NB4 (cell line): ENCODE data around the gene TRERF1.

Experiments
- DNase-seq: peaks from one replicate; pipeline ENCODE4 v3.0.0; 2010; ENCODE audit warnings: low read depth
- H3K4me3 ChIP-seq: one replicate; pipeline ENCODE4 v1.5.1; 2011; ENCODE audit warnings: mild to moderate bottlenecking, low read depth, low read length, moderate library complexity
- MYC ChIP-seq: IDR thresholded peaks from 2 replicates; pipeline ENCODE4 v1.6.1; 2011; ENCODE audit warnings: low read depth, low read length
- POLR2A ChIP-seq: IDR thresholded peaks from 2 replicates; pipeline ENCODE4 v1.6.1; 2011; ENCODE audit warnings: mild to moderate bottlenecking; ENCODE audit not compliant: insufficient read length; ENCODE audit errors: extremely low read depth
- TF ChIP-seq, protein P1 (sequence below): IDR thresholded peaks from 2 replicates; pipeline ENCODE4 v1.6.1; 2011; ENCODE audit warnings: low read depth, low read length
- TF ChIP-seq, protein P2 (sequence below): IDR thresholded peaks from one replicate; pipeline ENCODE4 v1.5.1; 2012; ENCODE audit warnings: low read depth, low read length

TRERF1 gene

DNA sequence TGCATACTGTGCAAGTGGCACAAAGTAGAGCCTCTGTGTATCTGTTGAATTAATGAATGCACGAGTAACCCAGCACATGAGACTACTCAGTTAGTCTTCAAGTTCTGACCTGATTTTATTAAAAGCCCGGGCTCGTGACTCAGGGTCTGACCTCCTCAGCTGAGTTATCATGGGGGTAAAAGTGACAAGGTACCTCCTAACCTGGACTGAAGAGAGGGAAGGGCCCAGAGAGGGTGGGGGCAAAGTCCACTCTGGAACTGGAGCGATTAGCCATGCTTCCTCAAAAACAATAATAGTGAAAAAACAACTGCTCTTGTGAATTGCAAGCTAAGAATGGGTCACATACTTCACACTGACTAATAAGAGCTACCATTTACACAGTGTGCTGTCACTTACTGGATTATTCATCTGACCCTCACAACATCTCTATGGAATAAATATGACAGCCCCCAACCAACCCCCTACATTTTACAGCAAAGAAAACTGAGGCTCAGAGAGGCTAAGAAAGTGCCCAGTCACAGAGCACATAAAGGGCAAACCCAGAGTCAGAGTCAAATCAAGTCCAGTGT is 26.7 kb downstream of the TRERF1 start:
- TF ChIP-seq POLR2A = no peak
- TF ChIP-seq MYC = no peak
- TF ChIP-seq, protein P1, sequence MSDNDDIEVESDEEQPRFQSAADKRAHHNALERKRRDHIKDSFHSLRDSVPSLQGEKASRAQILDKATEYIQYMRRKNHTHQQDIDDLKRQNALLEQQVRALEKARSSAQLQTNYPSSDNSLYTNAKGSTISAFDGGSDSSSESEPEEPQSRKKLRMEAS = no peak
- TF ChIP-seq, protein P2, sequence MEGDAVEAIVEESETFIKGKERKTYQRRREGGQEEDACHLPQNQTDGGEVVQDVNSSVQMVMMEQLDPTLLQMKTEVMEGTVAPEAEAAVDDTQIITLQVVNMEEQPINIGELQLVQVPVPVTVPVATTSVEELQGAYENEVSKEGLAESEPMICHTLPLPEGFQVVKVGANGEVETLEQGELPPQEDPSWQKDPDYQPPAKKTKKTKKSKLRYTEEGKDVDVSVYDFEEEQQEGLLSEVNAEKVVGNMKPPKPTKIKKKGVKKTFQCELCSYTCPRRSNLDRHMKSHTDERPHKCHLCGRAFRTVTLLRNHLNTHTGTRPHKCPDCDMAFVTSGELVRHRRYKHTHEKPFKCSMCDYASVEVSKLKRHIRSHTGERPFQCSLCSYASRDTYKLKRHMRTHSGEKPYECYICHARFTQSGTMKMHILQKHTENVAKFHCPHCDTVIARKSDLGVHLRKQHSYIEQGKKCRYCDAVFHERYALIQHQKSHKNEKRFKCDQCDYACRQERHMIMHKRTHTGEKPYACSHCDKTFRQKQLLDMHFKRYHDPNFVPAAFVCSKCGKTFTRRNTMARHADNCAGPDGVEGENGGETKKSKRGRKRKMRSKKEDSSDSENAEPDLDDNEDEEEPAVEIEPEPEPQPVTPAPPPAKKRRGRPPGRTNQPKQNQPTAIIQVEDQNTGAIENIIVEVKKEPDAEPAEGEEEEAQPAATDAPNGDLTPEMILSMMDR = no peak
- H3K4me3 ChIP-seq = no peak overlapping the region
- no peak for DNase-seq

DNA sequence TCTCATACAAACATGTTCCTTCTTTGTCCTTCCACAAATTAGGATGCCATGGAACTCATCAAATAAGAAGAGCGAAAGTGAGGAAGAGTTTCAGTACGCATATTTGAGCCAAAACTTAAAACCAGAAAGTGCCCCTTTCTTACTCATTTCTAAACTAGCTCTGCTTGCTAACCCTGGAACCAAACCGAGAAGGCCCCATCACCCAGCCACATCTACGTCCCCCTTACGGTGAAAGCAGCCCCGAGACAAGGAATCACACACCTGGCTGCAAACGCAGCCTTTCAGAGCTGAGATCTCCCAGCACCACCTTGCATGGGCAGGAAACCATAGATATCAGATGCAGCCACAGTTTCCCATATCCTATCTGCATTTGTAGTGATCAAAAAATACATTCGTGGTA is 28.5 kb downstream of the TRERF1 start:
- TF ChIP-seq MYC = no peak
- TF ChIP-seq, protein P2 = no peak
- TF ChIP-seq, protein P1 = no peak
- TF ChIP-seq POLR2A = no peak
- DNase-seq = no peak
- H3K4me3 ChIP-seq = no peak overlapping the region

DNA sequence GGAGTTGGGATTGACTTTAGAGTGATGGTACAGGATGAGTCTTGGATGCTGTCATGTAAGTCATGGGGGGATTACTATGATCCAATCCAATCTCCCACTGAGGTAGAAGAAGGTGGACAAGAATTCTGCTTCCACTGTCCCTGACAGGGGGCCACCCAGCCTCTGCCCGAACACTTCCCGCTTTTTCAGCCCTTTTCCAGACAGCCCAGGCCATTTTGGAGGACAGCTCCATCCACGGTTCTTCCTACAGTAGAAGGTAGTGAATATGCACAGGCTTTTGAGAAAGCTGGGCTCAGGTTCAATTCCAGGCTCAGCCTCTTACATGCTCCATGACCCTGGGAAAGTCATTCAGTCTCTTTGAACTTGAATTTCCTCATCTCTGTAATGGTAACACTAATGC is 31.0 kb downstream of the TRERF1 start:
- H3K4me3 ChIP-seq = no peak overlapping the region
- TF ChIP-seq, protein P2 = no peak
- TF ChIP-seq POLR2A = no peak
- TF ChIP-seq, protein P1 = no peak
- TF ChIP-seq MYC = no peak
- no peak for DNase-seq

DNA sequence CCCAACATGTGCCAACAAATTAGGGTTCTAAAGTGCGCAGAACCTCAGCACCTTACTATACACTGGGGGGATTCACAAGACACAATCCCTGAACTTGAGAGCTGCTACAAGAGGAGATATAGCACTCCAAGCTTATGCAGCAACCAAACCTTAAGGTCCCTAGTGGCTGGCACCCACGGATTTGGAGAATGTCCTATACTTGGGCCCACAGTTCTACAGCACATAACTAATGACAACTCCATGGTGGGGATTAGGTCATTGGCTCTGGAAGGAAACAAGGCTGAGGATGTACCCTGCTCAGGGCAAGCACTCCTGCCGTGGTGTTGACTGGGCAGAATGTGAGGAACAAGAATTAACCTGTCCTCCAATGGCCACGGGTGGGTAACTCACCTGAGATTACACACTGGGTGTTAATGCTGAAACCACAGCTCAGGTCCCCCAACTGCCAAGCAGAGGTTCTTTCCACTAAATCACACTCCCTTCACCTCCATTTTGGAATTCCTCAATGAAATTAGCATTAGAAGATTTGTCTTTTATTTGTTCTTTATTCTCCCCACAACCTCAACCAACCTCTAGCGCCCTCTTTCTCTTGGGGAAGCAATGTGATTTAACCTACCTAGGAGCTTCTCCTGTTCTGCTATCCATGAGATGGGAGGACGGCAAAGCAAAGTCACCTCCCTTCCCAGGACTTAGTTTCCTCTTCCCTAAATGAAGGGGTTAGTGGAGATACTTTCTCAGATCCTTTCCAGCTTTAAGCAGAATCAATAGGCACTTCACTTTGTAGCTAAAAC is 32.0 kb downstream of the TRERF1 start:
- H3K4me3 ChIP-seq = no peak overlapping the region
- TF ChIP-seq, protein P2 = peak; percentile 13
- TF ChIP-seq POLR2A (no peak), MYC (no peak)
- DNase-seq = no peak

DNA sequence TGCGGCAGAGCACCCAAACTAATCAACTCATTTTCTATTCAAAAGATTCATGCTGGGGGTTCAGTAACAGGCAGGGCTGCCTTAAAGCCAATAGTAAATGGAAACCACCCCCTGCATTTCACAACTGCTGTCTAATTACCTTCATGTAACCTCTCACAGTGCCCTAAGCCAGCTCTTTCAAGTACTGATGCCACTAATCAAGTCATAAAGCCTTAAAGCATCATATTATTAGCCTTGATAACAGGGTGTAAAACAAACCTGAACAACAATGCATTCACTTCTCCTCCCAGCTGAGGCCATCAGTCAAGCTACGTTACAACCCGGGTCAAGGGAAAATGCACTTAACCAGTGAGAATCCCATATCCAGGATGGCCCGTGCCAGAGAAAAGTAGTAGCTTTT is 33.0 kb downstream of the TRERF1 start:
- no peak for DNase-seq
- no peak overlapping the region for H3K4me3 ChIP-seq
- TF ChIP-seq, protein P2 = no peak
- no peak for TF ChIP-seq MYC
- no peak for TF ChIP-seq POLR2A
- TF ChIP-seq, protein P1 = no peak
